ENCODE data around the gene KLK15. TPM values are rescaled to one million over a fixed set of nuclear protein-coding genes. Genes with fewer than 3 reads are reported as not detected.
"Not testable (repeated sequence)": the region's sequence is repeated elsewhere in the genome, so short reads cannot be mapped to it uniquely, and the experiment has no call there.

Gene KLK15
- total RNA-seq, 2 experiments from 2014 or later: not detected

DNA sequence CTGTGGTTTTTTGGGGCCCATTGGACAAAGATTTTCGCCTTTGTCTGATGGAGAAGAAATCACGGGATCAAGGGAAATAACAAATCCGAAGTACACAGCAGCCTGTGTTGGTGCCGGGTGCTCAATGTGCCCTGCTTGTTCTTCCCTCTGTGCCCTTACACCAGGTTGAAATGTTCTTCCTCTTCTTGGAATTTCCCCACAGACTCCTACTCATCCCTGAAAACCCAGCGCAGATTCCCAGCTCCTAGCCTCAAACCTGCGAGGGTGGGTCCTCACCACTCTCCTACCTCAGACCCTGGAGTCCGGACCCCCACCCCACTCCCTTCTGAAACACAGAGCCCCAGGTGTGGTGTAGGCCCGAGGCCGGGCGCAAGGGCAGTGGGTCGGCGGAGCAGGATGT is 48.0 kb downstream of the KLK15 start:
- Mint-ChIP-seq H3K9me3 (no peaks in the 10 kb centered on the region), H3K27ac (no peak overlapping the region), H3K27me3 (ENCODE audit: low read depth) (peaks cover 18% of the 10 kb centered on the region), H3K4me1 (ENCODE audit: low read depth) (no peaks in the 10 kb centered on the region), H3K36me3 (ENCODE audit: low read depth) (no peaks in the 10 kb centered on the region), H3K4me3 (no peak overlapping the region)
- DNase-seq: no peak
- CTCF ChIA-PET: interaction anchor here (0.8 to 1.9 kb wide), 3 partner anchors 15 to 136 kb away, joined by 3 to 6 read pairs (median 3); no protein-coding TSS in a partner anchor
- intact Hi-C loops (cut with micrococcal nuclease): no loop called here

DNA sequence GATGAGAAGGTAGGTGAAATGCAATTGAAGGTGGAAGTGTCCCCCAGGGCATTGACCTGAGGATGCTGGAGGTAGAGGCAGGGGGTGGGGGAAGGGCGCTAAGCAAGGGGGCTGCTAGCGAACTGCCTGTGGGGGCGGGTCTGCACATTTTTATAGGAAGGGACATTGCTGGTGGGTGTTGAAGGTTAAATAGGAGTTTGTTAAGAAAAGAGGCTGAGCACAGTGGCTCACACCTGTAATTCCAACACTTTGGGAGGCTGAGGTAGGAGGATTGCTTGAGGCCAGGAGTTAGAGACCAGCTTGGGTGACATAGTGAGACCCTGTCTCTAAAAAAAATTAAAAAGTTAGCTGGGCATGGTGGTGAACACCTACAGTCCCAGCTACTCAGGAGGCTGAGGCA is 48.7 kb downstream of the KLK15 start:
- no peak for DNase-seq
- Mint-ChIP-seq H3K36me3 (ENCODE audit: low read depth) (no peaks in the 10 kb centered on the region), H3K4me1 (ENCODE audit: low read depth) (no peaks in the 10 kb centered on the region), H3K27me3 (ENCODE audit: low read depth) (peaks cover 25% of the 10 kb centered on the region), H3K27ac (no peak overlapping the region), H3K9me3 (no peaks in the 10 kb centered on the region), H3K4me3 (no peak overlapping the region)
- intact Hi-C loops (cut with micrococcal nuclease): loop anchor here (5.0 kb wide), 1 partner anchor 62 kb away; the partner anchor contains the start of gene CLEC11A
- CTCF ChIA-PET: interaction anchor here (0.6 to 1.9 kb wide), 5 partner anchors 10 to 242 kb away, joined by 3 to 6 read pairs (median 3); no protein-coding TSS in a partner anchor

DNA sequence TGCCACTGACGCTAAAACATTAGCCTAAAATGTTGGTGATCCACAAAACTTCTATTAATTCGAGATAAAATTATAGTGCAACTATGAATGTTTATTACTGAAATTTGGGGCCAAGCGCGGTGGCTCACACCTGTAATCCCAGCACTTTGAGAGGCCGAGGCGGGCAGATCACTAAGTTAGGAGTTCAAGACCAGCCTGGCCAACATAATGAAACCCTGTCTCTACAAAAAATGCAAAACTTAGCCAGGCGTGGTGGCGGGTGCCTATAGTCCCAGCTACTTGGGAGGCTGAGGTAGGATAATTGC is 49.6 kb downstream of the KLK15 start:
- not testable (repeated sequence) for DNase-seq; H3K4me1 Mint-ChIP-seq (ENCODE audit: low read depth); H3K36me3 Mint-ChIP-seq (ENCODE audit: low read depth); H3K27ac Mint-ChIP-seq; H3K4me3 Mint-ChIP-seq; H3K9me3 Mint-ChIP-seq
- intact Hi-C loops (cut with micrococcal nuclease): loop anchor here (1.0 to 5.0 kb wide), 6 partner anchors 61 to 415 kb away; partner anchors contain the start of gene CLEC11A
- peaks cover 34% of the 10 kb centered on the region for H3K27me3 Mint-ChIP-seq (ENCODE audit: low read depth)
- CTCF ChIA-PET: interaction anchor here (0.7 to 3.0 kb wide), 3 partner anchors 59 to 247 kb away, joined by 3 to 13 read pairs (median 6); no protein-coding TSS in a partner anchor

DNA sequence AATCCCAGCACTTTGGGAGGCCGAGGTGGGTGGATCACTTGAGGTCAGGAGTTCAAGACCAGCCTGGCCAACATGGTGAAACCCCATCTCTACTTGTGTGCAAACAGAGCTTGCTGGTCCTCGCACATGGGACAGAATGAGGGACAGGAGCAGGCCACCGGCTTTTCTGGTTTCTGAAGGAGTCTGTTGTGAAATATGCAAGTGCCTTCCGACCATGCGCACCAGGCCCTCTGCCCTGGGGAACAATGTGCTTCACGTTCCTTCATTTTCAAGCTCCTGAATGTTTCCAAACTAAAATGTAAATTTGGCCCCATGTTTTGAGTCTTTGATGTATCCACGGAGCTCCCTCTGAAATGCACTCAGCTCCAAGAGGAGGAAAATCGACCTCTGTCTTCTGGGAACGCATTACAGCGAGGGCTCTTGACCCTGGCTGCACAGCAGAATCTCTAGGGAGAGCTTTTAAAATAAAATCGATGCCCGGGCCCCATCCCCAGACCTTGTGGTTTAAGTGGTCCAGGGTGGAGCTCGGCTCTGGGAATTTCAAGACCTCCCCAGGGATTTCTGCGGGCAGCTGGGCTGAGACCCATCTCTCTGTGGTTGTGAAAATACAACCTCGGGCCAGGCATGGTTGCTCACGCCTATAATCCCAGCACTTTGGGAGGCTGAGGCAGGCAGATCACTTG is 52.5 kb downstream of the KLK15 start:
- CTCF ChIA-PET: interaction anchor here (0.6 to 1.2 kb wide), 5 partner anchors 10 to 242 kb away, joined by 3 to 5 read pairs (median 3); no protein-coding TSS in a partner anchor
- no peak for DNase-seq
- no peaks in the 10 kb centered on the region for H3K9me3 Mint-ChIP-seq
- intact Hi-C loops (cut with micrococcal nuclease): loop anchor here (5.0 kb wide), 1 partner anchor 59 kb away; the partner anchor contains the start of gene CLEC11A
- H3K4me3 Mint-ChIP-seq: no peak overlapping the region
- H3K4me1 Mint-ChIP-seq (ENCODE audit: low read depth): peaks cover 3% of the 10 kb centered on the region
- H3K36me3 Mint-ChIP-seq (ENCODE audit: low read depth): no peaks in the 10 kb centered on the region
- no peak overlapping the region for H3K27ac Mint-ChIP-seq
- peaks cover 52% of the 10 kb centered on the region for H3K27me3 Mint-ChIP-seq (ENCODE audit: low read depth)

DNA sequence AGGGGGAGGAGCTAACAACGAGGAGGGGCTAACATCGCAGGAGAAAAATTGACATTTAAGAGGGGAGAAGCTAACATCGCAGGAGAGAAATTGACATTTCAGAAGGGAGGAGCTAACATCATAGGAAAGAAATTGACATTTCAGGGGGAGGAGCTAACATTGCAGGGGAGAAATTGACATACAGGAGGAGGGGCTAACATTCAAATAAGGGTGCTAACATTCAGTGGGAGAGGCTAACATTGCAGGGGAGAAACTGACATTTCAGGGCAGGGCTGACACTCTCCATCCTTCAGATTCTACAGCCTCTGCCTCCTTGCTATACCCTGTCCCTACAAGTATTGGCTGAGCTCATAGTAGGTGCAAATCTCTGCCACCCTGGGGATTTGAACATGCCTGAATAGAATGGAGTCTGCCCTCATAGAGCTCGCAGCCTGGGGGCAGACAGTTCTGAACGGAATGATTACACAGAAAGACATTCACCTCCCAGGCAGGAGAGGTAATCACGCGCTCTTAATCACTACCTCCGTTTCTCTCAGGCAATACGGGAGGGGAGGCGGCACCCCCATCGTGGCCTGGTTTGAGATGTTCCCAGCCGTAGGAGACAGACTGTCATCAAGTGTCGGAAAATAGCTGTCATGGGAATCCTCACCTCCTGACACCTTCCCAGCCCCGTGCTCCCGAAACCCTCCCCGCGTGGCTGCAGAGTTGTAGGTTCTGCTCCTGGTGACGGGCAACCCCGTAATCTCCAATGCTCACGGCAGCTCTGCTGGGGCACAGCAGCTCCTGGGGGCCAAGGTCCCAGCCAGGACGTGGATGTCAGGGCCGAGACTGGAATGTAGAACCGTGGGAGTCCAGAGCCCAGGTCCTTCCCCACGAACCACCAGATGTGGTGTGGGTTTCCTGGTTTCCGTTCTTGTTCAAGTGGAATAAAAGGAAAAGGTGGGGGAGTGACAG is 53.6 kb downstream of the KLK15 start:
- Mint-ChIP-seq H3K4me1 (ENCODE audit: low read depth) (peaks cover 3% of the 10 kb centered on the region), H3K36me3 (ENCODE audit: low read depth) (no peaks in the 10 kb centered on the region), H3K9me3 (no peaks in the 10 kb centered on the region), H3K27me3 (ENCODE audit: low read depth) (peaks cover 52% of the 10 kb centered on the region), H3K27ac (no peak overlapping the region), H3K4me3 (no peak overlapping the region)
- DNase-seq: no peak
- CTCF ChIA-PET: interaction anchor here (1.2 kb wide), 1 partner anchor 240 kb away, joined by 3 read pairs; no protein-coding TSS in a partner anchor
- intact Hi-C loops (cut with micrococcal nuclease): loop anchor here (5.0 kb wide), 1 partner anchor 57 kb away; the partner anchor contains the start of gene CLEC11A

DNA sequence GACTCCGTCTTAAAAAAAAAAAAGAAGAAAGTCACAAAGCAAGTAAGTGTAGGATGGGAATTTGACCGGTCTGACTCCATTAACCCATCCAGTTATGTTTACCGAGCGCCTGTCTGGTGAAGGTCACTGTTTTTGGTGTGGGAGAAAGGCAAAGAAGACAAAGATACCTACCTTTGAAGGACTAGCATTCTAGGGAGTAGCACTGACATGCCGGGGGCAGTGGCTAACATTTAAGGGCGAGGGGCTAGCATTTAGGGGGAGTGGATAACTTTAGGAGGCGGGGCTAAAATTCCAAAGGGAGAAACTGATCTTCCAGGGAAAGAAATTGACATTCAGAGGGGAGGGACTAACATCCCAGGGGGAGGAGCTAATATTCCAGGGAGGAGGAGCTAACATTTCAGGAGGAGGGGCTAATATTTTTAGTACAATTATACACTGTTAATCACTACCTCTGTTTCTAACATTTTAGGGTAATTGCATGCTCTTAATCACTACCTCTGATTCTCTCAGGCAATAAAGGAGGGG is 54.4 kb downstream of the KLK15 start:
- intact Hi-C loops (cut with micrococcal nuclease): no loop called here
- H3K27me3 Mint-ChIP-seq (ENCODE audit: low read depth): peaks cover 56% of the 10 kb centered on the region
- no peaks in the 10 kb centered on the region for H3K9me3 Mint-ChIP-seq
- CTCF ChIA-PET: interaction anchor here (0.7 kb wide), 1 partner anchor 14 kb away, joined by 3 read pairs; no protein-coding TSS in a partner anchor
- no peaks in the 10 kb centered on the region for H3K36me3 Mint-ChIP-seq (ENCODE audit: low read depth)
- no peak for DNase-seq
- no peak overlapping the region for H3K27ac Mint-ChIP-seq
- H3K4me3 Mint-ChIP-seq: no peak overlapping the region
- H3K4me1 Mint-ChIP-seq (ENCODE audit: low read depth): peaks cover 3% of the 10 kb centered on the region

DNA sequence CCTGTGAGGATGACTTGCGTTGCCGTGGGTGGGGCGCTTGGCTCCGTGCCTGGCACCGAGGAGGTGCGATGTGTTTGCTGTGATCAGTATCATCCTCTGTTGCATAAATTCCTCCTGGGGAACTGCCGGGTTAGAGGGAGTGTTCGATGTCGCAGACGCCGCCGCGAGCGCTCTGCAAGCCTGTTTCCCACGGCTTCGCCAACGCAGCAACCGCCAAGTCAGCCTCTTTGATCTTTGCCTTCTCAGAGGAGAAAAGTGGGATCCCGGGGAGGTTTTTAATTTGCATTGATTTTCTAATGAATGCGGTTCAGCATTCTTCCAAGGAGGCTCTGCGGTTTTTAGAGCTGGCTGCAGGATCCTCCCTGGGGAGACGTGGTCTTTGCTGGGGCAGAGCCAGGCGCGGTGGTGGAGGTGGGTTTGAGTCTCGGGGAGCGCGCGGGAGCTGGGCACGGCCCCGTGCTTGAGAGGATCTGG is 55.5 kb downstream of the KLK15 start:
- Mint-ChIP-seq H3K4me3 (no peak overlapping the region), H3K9me3 (no peaks in the 10 kb centered on the region), H3K27ac (no peak overlapping the region), H3K27me3 (ENCODE audit: low read depth) (peaks cover 57% of the 10 kb centered on the region), H3K36me3 (ENCODE audit: low read depth) (no peaks in the 10 kb centered on the region), H3K4me1 (ENCODE audit: low read depth) (peaks cover 3% of the 10 kb centered on the region)
- CTCF ChIA-PET: no interaction called here
- intact Hi-C loops (cut with micrococcal nuclease): no loop called here
- DNase-seq: no peak

DNA sequence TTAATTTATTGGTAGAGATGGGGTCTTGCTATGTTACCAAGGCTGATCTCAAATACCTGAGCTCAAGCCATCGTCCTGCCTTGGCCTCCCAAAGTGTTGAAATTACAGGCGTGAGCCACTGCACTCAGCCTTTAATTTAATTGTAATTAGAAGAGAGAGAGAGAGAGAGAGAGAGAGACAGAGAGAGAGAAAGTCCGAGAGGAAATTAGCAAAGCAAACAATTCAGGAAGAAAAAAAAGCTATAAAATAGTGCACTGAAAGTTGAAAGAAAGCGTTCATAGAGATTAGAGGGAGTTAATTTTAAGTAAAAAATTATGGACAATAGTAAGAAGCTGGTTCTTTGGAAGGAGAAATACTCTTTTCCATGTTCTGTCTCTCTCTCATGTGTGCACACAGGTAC is 56.1 kb downstream of the KLK15 start:
- intact Hi-C loops (cut with micrococcal nuclease): no loop called here
- Mint-ChIP-seq H3K36me3 (ENCODE audit: low read depth) (no peaks in the 10 kb centered on the region), H3K4me3 (no peak overlapping the region), H3K27ac (no peak overlapping the region), H3K27me3 (ENCODE audit: low read depth) (peaks cover 51% of the 10 kb centered on the region), H3K4me1 (ENCODE audit: low read depth) (peaks cover 3% of the 10 kb centered on the region), H3K9me3 (no peaks in the 10 kb centered on the region)
- no peak for DNase-seq
- CTCF ChIA-PET: interaction anchor here (0.7 to 1.3 kb wide), 3 partner anchors 52 to 108 kb away, joined by 3 read pairs; no protein-coding TSS in a partner anchor

DNA sequence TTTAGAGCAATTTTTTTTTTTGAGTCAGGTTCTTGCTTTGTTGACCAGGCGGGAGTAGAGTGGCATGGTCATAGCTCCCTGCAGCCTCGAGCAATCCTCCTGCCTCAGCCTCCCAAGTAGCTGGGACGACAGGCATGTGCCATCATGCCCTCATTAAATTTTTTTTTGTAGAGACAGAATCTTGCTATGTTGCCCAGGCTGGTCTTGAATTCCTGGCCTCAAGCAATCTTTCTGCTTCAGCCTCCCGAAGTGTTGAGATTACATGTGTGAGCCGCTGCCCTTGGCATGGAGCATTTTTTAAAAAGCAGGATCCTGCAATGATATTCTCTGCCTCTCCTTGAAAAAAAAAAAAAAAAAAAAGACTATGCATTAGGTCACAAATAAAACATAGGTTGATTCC is 57.2 kb downstream of the KLK15 start:
- Mint-ChIP-seq H3K9me3 (no peaks in the 10 kb centered on the region), H3K4me1 (ENCODE audit: low read depth) (peaks cover 3% of the 10 kb centered on the region), H3K36me3 (ENCODE audit: low read depth) (no peaks in the 10 kb centered on the region), H3K4me3 (no peak overlapping the region), H3K27me3 (ENCODE audit: low read depth) (peaks cover 46% of the 10 kb centered on the region), H3K27ac (no peak overlapping the region)
- CTCF ChIA-PET: no interaction called here
- DNase-seq: no peak
- intact Hi-C loops (cut with micrococcal nuclease): no loop called here

Other genes with a start within 250 kb of the KLK15 start
- not detected for gene SYT3, start 193.7 kb downstream of the KLK15 start, total RNA-seq
- gene C19orf81, start 184.1 kb downstream of the KLK15 start, total RNA-seq: 1 to 10 TPM; 1.5 to 1.7 TPM
- gene SHANK1, start 113.8 kb downstream of the KLK15 start, total RNA-seq: not detected
- gene CLEC11A, start 110.2 kb downstream of the KLK15 start, total RNA-seq: 1 to 10 TPM in 1 of 2 experiments, under 1 TPM in 1; 0.69 to 1.4 TPM
- not detected for gene GPR32, start 63.1 kb downstream of the KLK15 start, total RNA-seq
- not detected for gene ACP4, start 43.2 kb downstream of the KLK15 start, total RNA-seq
- 1 to 10 TPM in 1 of 2 experiments, under 1 TPM in 1; 0.79 to 1.1 TPM for gene KLK1, start 9.8 kb downstream of the KLK15 start, total RNA-seq
- not detected for gene KLK3, start 21.3 kb upstream of the KLK15 start, total RNA-seq
- not detected for gene KLK2, start 39.9 kb upstream of the KLK15 start, total RNA-seq
- gene KLK4, start 77.8 kb upstream of the KLK15 start, total RNA-seq: not detected
- not detected for gene KLK5, start 119.5 kb upstream of the KLK15 start, total RNA-seq
- not detected for gene KLK6, start 136.0 kb upstream of the KLK15 start, total RNA-seq
- not detected for gene KLK7, start 150.3 kb upstream of the KLK15 start, total RNA-seq
- not detected for gene KLK8, start 168.0 kb upstream of the KLK15 start, total RNA-seq
- gene KLK10, start 186.1 kb upstream of the KLK15 start, total RNA-seq: not detected
- not detected for gene KLK11, start 193.0 kb upstream of the KLK15 start, total RNA-seq
- not detected for gene KLK12, start 201.4 kb upstream of the KLK15 start, total RNA-seq
- not detected for gene KLK13, start 231.5 kb upstream of the KLK15 start, total RNA-seq
- under 1 TPM; 0.69 to 0.79 TPM for gene KLK14, start 249.3 kb upstream of the KLK15 start, total RNA-seq